GM18502 (cell line): ENCODE data around the gene PPP1R3C.

Source experiments
- ATAC-seq: cut with Tn5 transposase; IDR thresholded peaks from one replicate; pipeline ENCODE4 v1.9.1; 2021; ENCODE audit warnings: mild to moderate bottlenecking; ENCODE audit not compliant: unreplicated experiment, poor library complexity

Gene PPP1R3C

GRCh38 chr10:91602868-91603568 is 29.9 kb downstream of the PPP1R3C start:
- ATAC-seq, result no peak

- no peak for ATAC-seq
Observed at GRCh38 chr10:91602449-91602848, 30.4 kb downstream of the PPP1R3C start.

GRCh38 chr10:91601212-91601611 is 31.7 kb downstream of the PPP1R3C start:
- ATAC-seq, result no peak

- ATAC-seq, result no peak
Observed at GRCh38 chr10:91598211-91598977, 34.5 kb downstream of the PPP1R3C start.

- no peak for ATAC-seq
Observed at GRCh38 chr10:91597197-91597881, 35.5 kb downstream of the PPP1R3C start.

- no peak for ATAC-seq
Observed at GRCh38 chr10:91596825-91597196, 36.1 kb downstream of the PPP1R3C start.

GRCh38 chr10:91593834-91594233 is 39.0 kb downstream of the PPP1R3C start:
- no peak for ATAC-seq

- ATAC-seq, result no peak
Observed at GRCh38 chr10:91593366-91593765, 39.5 kb downstream of the PPP1R3C start.

GRCh38 chr10:91592266-91592975 is 40.5 kb downstream of the PPP1R3C start:
- ATAC-seq, result no peak

GRCh38 chr10:91591797-91592174 is 41.1 kb downstream of the PPP1R3C start:
- no peak for ATAC-seq

- no peak for ATAC-seq
Observed at GRCh38 chr10:91590904-91591796, 41.7 kb downstream of the PPP1R3C start.

- no peak for ATAC-seq
Observed at GRCh38 chr10:91590142-91590903, 42.5 kb downstream of the PPP1R3C start.

- ATAC-seq, result no peak
Observed at GRCh38 chr10:91589658-91590035, 43.2 kb downstream of the PPP1R3C start.

- ATAC-seq, result no peak
Observed at GRCh38 chr10:91589015-91589657, 43.7 kb downstream of the PPP1R3C start.

- ATAC-seq, result no peak
Observed at GRCh38 chr10:91587710-91588638, 44.9 kb downstream of the PPP1R3C start.

GRCh38 chr10:91582153-91582554 is 50.7 kb downstream of the PPP1R3C start:
- ATAC-seq, result no peak

GRCh38 chr10:91579329-91579985 is 53.4 kb downstream of the PPP1R3C start:
- ATAC-seq, result no peak
